ENCODE data around the gene KLK13.

DNA sequence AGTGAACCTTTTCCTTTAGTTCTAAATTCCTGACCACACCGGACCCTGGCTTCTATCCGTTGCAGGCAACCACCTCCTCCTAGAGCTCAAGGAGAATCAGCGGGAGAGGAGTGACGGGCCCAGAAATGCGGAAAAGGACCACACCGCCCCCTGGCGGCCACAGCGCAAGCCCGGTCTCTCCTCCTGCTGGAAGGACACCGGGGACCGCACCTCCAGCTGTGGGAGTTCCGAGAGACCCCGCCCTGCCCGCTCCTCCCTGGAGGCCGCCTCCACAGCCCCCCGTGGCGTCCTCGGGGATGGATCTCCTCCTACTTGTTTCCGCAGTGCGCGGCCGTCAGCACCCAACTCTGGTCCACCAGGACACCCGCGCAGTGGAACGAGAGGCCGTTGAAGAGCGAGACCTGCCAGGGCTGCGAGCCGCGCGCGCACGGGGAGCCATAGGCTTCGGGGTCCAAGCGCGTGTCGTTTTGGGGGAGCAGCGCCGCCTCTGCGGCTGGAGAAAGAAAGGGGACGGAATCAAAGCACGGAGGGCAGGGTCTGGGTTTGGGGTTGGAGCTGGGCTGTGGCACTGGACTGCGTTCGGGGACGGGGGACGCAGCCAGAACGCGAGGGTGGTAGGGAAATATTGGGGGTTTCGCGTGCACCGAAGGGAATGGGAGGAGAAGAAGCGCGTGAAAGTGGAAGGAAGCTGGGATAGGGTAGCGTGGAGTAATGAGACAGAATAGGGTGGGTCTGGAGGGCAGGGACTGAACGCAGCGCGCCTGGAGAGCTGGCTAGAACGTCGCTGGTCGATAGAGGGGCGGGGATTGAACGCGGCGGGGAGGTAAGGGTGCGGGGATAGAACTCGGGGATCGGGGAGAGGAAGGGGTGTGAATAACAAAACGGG, 47.9 kb downstream of the KLK13 start:
- TF ChIP-seq, protein P1, sequence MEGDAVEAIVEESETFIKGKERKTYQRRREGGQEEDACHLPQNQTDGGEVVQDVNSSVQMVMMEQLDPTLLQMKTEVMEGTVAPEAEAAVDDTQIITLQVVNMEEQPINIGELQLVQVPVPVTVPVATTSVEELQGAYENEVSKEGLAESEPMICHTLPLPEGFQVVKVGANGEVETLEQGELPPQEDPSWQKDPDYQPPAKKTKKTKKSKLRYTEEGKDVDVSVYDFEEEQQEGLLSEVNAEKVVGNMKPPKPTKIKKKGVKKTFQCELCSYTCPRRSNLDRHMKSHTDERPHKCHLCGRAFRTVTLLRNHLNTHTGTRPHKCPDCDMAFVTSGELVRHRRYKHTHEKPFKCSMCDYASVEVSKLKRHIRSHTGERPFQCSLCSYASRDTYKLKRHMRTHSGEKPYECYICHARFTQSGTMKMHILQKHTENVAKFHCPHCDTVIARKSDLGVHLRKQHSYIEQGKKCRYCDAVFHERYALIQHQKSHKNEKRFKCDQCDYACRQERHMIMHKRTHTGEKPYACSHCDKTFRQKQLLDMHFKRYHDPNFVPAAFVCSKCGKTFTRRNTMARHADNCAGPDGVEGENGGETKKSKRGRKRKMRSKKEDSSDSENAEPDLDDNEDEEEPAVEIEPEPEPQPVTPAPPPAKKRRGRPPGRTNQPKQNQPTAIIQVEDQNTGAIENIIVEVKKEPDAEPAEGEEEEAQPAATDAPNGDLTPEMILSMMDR (IDR thresholded peaks at IDR 0.05), result peak; percentile 96
- no peak for TF ChIP-seq ZFX (IDR thresholded peaks at IDR 0.05; ENCODE audit: borderline replicate concordance)

Measured in 22Rv1 (cell line).